Lower leg skin (tissue), 3 donors: Measurements from ENCODE around the gene KRT79.

Source experiments
- CTCF ChIP-seq, 3 donors: fragments of 450-650 bp; IDR thresholded peaks; one replicate each; pipeline ENCODE4 v1.5.1; 2016; ENCODE audit warnings: antibody characterized with exemption in 3 of 3, mild to moderate bottlenecking in 3 of 3, moderate library complexity in 2 of 3
- POLR2A ChIP-seq, 2 donors: fragments of 450-650 bp; IDR thresholded peaks; one replicate each; pipeline ENCODE4 v1.6.1; 2016 to 2017; ENCODE audit warnings: antibody characterized with exemption in 2 of 2, mild to moderate bottlenecking in 1 of 2, moderate library complexity in 1 of 2

- TF ChIP-seq CTCF (IDR thresholded peaks at IDR 0.05) (no peak), POLR2A (IDR thresholded peaks at IDR 0.05) (no peak)
Measured at GRCh38 chr12:52832451-52832850, 1.7 kb downstream of the KRT79 start.
